ENCODE data around the gene MEAK7. TPM values are rescaled to one million over a fixed set of nuclear protein-coding genes. Genes with fewer than 3 reads are reported as not detected.

Gene MEAK7
- total RNA-seq, 1 donor from 2014 or later, result 28.1 TPM

GRCh38 chr16:84458606-84459532 is 45.6 kb downstream of the MEAK7 start:
- peaks cover 9% of the 10 kb centered on the region for H3K36me3 Mint-ChIP-seq (ENCODE audit: unreplicated experiment)
- no peaks in the 10 kb centered on the region for H3K9me3 Mint-ChIP-seq (ENCODE audit: unreplicated experiment)
- no peaks in the 10 kb centered on the region for H3K27me3 Mint-ChIP-seq (ENCODE audit: unreplicated experiment)
- H3K4me1 Mint-ChIP-seq (ENCODE audit: unreplicated experiment), result no peaks in the 10 kb centered on the region
- no peak for TF ChIP-seq CTCF (IDR thresholded peaks at IDR 0.05)
- peak; percentile 78 for DNase-seq (ENCODE audit: extremely low spot score, unreplicated experiment)
- no peak overlapping the region for H3K27ac Mint-ChIP-seq (ENCODE audit: unreplicated experiment)
- H3K4me3 Mint-ChIP-seq (ENCODE audit: unreplicated experiment), result no peak overlapping the region

- Mint-ChIP-seq H3K27ac (ENCODE audit: unreplicated experiment) (no peak overlapping the region), H3K4me1 (ENCODE audit: unreplicated experiment) (no peaks in the 10 kb centered on the region), H3K4me3 (ENCODE audit: unreplicated experiment) (no peak overlapping the region), H3K27me3 (ENCODE audit: unreplicated experiment) (no peaks in the 10 kb centered on the region), H3K9me3 (ENCODE audit: unreplicated experiment) (no peaks in the 10 kb centered on the region), H3K36me3 (ENCODE audit: unreplicated experiment) (peaks cover 4% of the 10 kb centered on the region)
- DNase-seq (ENCODE audit: extremely low spot score, unreplicated experiment), result no peak
- no peak for TF ChIP-seq CTCF (IDR thresholded peaks at IDR 0.05)
Measured at GRCh38 chr16:84455031-84455430, 49.4 kb downstream of the MEAK7 start.

Other genes starting within 250 kb of the MEAK7 start
- 0.24 TPM in 2 replicates for gene WFDC1, start 209.8 kb downstream of the MEAK7 start, total RNA-seq
- gene ATP2C2, start 136.1 kb downstream of the MEAK7 start, total RNA-seq, result not detected in 2 replicates
- gene COTL1, start 113.4 kb upstream of the MEAK7 start, total RNA-seq, result 102 and 103 TPM in 2 replicates
- gene KLHL36, start 143.9 kb upstream of the MEAK7 start, total RNA-seq, result 49.0 and 50.0 TPM in 2 replicates
- 46.3 and 56.6 TPM in 2 replicates for gene USP10, start 195.3 kb upstream of the MEAK7 start, total RNA-seq